DMS 273 (cell line): ENCODE results near the gene GCG.

Source experiments
- DNase-seq: peaks from one replicate; lab custom pipeline; 2025; ENCODE audit not compliant: unreplicated experiment; lab: John Stamatoyannopoulos, UW

Gene GCG

GRCh38 chr2:162106146-162106551, 45.9 kb downstream of the GCG start:
- DNase-seq = no peak

DNA sequence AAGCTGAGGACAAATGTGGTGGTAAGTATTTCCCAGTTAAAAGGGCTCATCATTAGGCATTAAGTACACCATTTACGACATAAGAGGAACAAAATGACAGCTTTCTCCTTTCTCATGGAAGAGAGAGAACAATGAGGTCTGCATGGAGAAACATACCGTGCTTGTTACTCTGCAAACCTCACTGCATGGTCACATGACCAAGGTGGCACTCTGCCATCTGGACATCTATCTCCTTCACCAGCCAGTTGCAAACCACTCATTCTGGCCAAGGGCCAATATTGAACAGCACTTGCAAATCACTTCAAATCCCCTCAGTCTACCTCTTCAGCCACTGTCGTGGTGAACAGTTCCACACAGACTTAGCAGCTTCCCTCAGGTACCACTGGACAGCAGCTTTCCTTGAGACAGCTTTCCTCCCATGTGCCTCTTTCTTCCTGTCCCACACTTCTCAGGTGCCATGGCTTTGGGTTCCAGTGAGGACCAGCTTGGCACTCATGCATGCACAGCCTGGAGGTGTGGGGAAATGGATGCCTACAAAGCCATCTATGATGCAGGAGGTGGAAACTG, 48.5 kb downstream of the GCG start:
- peak; percentile 46 for DNase-seq

DNA sequence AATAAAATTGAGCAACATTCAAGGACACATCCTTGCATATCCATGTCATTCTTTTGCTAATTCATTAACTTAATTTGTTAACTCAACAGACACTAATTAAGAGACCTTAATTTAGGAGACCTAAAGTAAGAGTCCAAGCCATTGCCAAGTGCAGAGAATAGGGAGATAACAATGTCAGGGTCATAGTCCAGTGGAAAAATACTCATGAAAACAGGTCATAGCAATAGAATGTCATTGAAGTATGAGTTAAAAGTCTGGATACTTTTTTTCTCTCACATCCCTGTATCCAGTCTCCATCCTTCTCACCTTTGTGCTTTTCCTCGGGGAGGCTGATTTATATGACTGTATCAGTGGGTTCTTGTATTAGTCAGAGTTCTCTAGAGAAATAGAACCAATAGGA, 51.5 kb downstream of the GCG start:
- no peak for DNase-seq

DNA sequence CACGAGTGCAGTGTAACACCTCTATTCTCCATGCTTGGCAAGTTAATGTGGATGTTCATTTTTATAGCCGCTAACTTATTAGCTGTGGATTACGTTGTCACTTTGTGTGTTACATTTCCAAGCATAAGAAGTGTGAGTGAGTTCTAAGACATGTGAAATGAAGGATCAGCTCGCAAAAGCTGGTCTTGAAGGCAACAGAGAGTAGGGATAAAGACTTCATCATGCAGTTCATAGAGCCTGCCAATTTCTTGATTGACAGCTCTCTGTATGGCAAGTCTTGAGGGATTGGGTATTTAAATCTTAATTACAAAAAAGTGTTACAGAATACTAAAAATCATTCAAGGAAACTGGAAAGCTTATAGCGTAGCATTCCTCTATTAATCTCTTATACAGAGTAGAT, 52.2 kb downstream of the GCG start:
- DNase-seq = no peak
